NCI-H1048 (cell line): ENCODE measurements around the gene TNFRSF4.

Experiments used
- DNase-seq: peaks from one replicate; lab custom pipeline; 2025; lab: John Stamatoyannopoulos, UW

TNFRSF4 gene

DNA sequence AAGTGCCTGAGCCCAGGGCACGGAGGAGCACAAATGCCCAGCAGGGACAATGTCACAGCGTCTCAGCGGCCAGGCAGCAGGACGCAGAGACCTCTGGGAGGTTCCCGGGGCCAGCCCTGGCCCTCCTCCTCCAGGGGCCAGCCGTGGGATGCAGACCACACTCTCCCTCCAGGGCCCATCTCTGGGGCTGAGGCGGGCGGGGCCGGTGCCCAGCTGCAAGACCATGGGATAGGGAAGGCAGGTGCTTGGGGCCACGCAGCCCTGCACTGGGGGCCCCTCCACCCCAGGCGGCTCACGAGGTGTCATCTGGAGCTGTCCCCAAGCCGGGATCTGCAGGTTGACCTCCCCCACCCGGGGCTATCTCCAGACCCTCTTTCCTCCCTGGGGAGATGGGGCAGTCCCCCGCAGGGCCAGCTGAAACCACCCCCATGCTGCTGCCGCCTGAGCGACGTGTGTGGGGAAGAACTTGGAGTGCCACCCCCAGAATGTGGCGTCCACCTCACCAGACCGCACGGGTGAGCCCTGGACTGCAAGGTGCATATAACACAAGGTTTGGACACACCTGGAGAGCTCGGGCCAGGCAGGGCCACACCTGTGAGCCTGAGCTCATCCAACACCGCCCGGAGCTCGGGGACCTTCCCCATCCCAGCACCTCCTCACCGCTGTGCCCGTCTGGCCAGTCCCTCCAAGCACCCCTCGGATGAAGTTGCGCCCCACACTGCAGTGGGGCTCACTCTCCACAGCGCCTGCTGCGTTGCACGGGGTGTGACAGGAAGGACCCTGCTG, 44.3 kb downstream of the TNFRSF4 start:
- DNase-seq, result no peak

DNA sequence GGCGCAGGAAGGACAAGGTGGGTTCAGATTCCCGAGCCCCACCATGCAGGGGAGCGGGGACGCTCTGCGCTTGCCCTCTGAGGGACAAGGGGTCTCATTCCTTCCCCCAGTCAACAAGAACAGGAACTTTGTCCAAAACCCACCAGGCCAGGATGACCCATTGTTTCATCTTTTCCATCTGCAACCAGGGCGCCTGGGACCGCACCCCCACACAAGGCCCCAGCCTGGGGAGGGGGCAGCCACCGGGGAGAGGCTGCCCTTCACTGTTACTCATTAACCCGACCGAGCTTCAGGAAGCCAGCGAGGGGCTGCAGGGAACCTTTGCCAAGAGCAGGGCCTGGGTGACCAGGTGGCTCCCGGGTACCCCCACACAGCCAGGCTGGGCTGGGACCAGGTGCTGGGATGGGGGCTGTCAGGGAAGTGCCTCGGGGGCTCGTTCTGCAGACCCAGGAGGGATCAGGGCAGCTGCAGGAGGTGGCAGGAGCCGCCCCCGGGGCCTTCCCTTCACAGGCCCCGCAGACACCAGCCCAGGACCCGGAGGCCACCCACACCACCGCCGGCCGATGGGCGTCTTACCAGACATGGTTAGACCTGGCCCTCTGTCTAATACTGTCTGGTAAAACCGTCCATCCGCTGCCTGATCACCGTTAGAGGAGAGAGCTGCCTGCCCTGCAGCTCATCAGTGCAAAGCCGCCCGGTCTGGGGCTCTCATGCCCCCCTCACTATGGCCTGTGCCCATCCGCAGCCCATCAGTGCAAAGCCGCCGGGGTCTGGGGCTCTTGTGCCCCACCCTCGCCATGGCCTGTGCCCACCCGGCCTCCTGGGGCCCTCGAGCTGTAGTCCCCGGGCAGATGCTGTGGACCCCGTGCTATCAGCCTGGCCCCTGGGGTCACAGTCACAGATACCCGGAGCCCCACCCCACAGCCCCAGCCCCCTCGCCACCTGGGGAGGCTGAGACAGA, 45.2 kb downstream of the TNFRSF4 start:
- DNase-seq, result no peak

DNA sequence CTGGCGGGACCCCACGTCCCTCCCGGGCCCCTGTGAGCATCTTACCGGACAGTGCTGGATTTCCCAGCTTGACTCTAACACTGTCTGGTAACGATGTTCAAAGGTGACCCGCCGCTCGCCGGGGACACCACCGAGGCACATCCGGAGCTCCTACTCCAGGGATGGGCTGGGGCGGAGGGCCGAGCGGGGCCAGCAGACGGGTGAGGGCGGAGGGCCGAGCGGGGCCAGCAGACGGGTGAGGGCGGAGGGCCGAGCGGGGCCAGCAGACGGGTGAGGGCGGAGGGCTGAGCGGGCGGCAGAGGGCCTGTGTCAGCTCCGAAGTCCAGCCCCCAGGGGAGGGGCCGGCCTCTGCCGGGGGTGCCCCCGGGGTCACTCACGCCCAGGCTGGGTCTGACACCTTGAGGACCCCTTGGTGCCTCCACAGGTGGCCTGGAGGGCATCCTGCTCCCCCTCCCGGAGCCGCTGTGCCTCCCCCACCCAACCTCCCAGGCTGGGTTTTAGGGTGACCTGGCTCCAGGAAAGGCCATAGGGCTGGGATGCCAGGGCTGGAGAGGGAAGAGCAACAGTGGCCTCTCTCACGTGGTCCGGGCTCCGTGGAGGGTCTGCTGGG, 46.0 kb downstream of the TNFRSF4 start:
- no peak for DNase-seq

GRCh38 chr1:1167398-1167821, 46.5 kb downstream of the TNFRSF4 start:
- DNase-seq, result no peak

GRCh38 chr1:1166642-1167397, 47.1 kb downstream of the TNFRSF4 start:
- no peak for DNase-seq

DNA sequence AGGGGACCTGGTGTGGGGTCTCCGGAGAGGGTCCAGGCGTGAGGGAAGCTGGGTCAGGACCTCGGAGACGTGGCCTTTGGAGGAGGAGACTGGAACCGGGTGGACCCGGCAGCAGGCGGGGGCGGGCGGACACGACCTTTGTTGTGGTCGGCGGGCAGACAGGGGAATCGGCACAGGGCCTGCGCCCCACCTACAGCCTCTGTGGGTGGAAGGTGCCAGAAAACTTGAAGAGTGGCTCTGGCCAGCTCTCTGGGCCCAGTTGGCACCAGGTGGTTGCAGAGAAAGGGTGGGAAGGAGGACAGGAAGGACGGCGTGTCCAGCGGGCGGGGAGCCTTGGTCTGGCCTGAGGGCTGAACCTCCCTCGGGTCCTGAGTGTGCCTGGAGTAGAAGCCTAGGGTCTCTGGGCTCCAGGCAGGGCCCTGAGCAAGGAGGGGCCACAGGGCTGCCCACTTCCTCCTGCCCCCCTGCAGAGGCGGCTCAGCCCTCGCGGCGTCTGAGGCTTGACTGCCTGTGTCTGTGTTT, 48.0 kb downstream of the TNFRSF4 start:
- DNase-seq, result no peak

DNA sequence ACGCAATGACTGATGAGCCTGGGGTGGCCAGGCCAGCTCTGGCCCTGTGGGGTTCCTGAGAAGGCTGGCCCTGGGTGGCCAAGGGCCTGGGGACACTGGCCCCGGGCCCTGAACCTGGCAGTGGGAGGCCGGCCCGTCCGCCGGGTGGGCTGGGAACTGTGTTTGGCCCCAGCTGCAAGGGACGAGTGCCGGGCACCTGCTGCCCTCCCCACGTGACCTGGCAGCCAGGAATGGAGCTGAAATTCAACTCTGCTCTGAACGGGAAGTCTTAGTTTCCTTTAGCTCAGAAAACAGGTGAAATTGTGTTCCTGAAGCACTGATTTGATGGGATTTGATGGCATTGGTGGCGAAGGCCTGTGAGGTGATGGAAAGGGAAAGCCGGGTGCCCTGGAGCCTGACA, 48.5 kb downstream of the TNFRSF4 start:
- DNase-seq, result no peak

DNA sequence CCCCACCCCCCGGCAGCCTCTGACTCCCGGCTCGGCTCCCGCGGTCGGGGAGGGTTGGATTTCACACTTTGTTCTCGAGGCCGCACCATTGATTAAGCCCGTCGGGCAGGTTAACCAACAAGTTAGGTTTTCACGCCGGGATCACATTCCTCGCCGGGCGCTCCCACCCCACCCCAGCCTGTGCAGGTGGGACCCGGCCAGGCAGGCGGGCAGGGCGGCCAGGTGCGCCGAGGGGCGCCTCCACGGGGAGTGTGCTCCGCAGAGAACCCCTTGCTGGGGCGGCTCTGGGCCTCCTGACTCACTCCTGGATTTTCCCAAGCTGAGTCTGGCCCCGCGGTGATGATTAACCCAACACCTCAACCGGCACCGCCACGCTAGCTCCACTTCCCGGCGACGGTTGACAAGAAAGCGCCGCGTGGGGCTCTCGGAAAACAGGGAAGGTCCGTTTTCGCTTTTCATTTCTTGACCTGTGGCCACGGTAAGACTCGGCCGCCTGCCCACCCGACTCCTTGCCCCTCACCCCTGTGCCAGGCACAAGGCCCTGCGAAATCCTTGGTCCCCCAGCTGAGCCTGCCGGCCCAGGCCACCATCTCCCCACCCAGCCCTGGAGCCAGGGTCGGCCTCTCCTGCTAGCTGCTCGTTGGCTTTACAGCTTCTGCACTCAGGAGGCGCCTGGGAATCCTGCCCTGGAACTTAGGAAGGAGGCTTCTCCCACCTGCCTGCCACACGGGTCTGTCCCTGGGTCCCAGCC, 49.1 kb downstream of the TNFRSF4 start:
- no peak for DNase-seq

DNA sequence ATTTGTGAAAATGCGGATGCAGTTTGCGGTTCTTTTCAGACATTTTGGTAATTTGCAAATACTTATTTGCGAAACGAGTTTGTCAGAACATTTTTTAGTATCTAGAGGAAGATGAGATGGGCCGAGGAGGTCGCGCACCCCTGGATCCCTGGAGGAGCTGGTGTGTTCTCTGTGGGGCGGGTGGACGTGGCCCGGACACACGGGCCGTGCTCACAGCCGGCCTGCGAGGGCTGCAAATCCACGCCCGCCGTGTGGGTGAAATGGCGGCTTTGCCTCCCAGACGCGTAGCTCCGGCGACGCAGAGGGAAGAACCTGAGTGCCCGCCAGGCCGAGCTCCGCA, 49.6 kb downstream of the TNFRSF4 start:
- DNase-seq, result no peak

DNA sequence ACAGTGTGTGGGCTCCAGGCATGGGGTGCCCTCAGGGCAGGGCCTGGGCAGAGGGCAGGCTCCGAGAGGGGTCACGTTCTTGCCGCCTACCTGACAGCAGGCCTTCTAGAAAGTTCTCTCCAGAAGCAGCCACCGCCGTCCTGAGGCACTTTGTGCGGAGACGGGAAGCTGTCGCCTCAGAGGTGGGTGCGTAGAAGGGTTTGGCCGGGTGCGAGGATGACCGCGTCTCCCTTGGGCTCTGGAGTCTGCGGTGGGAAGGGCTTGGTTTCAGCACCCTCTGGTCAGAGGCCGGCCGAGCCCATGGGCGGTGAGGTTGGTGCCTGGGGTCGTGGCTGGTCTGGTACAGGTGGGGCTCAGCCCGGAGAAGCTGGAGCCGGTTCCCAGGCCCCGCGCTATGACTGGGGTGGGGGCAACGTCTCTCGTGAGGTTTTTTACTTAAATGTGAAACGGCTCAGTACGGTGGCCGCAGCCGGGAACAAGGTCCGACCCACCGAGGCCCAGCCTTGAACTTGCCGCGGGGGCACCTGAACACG, 50.3 kb downstream of the TNFRSF4 start:
- DNase-seq, result no peak

DNA sequence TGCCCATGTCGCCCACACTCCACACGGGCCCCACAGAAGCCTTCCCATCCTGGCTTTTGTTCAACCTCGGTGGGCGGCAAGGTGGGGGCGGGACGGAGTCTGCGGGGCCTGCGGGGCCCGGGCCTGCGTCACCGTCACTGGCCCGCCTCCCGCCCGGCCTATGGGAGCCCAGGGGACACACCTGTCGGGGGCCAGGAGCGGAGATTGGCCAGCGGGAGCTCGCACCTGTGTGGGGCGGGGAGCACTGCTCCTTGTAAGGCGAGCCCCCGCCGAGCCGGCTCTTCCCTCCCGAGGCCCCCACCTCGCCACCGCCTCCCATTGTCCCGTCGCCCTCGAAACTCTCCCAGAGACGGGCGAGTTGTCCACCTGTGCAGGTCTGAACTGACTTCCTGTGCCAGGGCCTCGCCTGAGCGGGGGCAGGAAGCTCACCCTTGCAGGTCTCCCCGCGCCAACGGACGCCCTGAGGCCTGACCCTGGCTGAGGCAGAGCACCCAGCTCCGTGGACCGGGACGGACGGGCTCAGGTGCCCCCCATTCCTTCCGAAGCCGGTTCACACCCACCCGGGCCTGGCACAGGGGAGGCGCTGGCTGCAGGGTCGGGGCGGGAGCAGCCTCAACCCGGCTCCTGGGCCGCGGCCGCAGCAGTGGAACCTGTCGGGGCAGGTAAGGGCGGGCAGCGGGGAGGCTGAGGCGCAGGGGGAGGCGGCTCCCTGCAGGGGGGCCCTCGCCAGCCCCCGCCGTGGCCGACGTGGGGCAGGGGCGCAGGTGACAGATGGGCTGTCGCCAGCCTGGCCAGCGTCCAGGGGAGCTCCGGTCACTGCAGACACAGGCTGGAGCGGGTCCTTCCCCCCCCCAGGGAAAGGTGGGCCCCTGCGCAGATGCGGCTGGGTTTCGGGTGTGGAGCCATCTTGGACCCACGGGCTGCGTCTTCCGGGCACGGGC, 51.1 kb downstream of the TNFRSF4 start:
- DNase-seq, result peak; percentile 76

DNA sequence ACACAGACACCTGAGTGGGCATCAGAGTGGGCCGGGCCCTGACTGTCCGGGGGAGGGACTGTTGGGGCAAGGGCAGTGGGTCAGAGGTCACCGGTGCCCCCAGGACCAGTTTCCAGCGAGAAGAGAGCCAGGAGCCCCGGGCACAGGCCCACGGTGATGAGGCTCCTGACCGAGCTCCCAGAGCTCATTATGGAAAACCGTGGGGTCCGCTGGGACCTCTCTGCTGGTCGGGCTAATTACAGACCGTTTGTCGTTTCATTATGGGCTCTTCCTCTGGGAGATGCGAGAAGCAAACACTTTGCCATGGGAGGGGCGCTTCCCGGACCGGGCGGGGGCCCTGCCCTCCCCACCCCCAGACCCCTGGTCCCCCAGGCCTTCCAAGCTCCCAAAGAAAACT, 52.3 kb downstream of the TNFRSF4 start:
- DNase-seq, result no peak
